ENCODE measurements around the gene FAM184B. TPM values are rescaled to one million over a fixed set of nuclear protein-coding genes. Genes with fewer than 3 reads are reported as not detected.

FAM184B gene
- polyA plus RNA-seq, 2 of the 4 experiments (the other 2 are of a cell fraction), result not detected

DNA sequence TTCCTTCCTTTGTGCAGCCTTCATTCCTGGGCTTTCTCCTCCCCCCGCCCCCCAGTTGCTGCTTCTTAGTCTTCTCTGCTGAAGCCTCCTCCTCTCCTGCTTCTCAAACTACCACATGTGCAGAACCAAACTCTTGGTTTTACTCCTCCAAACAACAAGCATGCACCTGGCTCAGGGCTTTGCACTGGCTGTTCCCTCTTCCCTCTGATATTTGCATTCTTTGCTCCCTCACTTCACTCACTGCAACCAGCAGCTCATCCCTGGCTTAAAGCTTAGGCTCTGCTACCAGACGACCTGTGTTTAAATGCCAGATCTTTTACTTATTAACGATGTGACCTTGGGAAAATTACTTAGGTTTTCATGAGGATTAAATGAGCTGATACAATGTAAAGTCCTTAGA is 115.6 kb downstream of the FAM184B start:
- no peak for ATAC-seq
- CTCF ChIA-PET, result no interaction called here

DNA sequence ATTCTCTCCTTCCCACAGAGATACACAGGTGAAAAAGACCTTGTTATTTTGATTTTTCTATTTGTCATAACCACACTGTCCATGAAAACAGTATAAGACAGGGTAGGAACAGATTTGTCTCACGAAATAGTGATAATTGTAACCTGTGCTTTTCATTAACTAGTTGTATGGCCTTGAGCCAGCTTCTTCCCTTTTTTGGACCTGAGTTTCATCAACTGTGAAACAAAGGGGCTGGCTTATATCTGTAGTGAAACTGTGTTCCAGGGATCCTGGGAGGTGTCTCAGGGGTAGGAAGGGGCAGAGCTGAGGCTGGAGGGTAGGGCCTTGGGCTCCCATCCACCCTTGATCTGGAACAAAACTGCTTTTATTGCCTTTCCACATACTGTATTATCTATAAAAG is 116.1 kb downstream of the FAM184B start:
- FAIRE-seq, result no peak
- CTCF ChIA-PET, result no interaction called here

More for the DNA sequence above, 115.6 kb downstream of the FAM184B start:
- Histone ChIP-seq H3K9me3 (no peaks in the 10 kb centered on the region), H3K4me2 (no peak overlapping the region), H3K4me1 (no peaks in the 10 kb centered on the region), H3K4me3 (no peak overlapping the region), H3K27ac (no peak overlapping the region)
- POLR2A ChIA-PET, result no interaction called here
- no peak for TF ChIP-seq POLR2A (IDR thresholded peaks at IDR 0.05; ENCODE audit: low read length)
- no peak for TF ChIP-seq SREBF2 (IDR thresholded peaks at IDR 0.05)
- TF ChIP-seq, protein P1, sequence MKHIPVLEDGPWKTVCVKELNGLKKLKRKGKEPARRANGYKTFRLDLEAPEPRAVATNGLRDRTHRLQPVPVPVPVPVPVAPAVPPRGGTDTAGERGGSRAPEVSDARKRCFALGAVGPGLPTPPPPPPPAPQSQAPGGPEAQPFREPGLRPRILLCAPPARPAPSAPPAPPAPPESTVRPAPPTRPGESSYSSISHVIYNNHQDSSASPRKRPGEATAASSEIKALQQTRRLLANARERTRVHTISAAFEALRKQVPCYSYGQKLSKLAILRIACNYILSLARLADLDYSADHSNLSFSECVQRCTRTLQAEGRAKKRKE (CRISPR knock-in tag; IDR thresholded peaks at IDR 0.05; ENCODE audit: low read depth), result no peak
- TF ChIP-seq RAD21 (conservative IDR thresholded peaks at IDR 0.05 in 1 of 2, IDR thresholded peaks at IDR 0.05 in 1 of 2), result no peak
- TF ChIP-seq MAZ (IDR thresholded peaks at IDR 0.05; ENCODE audit: borderline replicate concordance, low read depth, low read length), result no peak
- TF ChIP-seq HOXB13 (CRISPR knock-in tag; IDR thresholded peaks at IDR 0.05; ENCODE audit: low read depth), result no peak
- TF ChIP-seq PHF8 (IDR thresholded peaks at IDR 0.05; ENCODE audit: borderline replicate concordance, low read depth), result no peak
- no peak for TF ChIP-seq JUNB (IDR thresholded peaks at IDR 0.05)
- TF ChIP-seq KDM5A (IDR thresholded peaks at IDR 0.05), result no peak
- TF ChIP-seq ESRRA (IDR thresholded peaks at IDR 0.05; ENCODE audit: borderline replicate concordance, low read length), result no peak
- no peak for TF ChIP-seq RCOR1 (IDR thresholded peaks at IDR 0.05; ENCODE audit: low read depth, low read length)
- no peak for TF ChIP-seq EHMT2 (IDR thresholded peaks at IDR 0.05; ENCODE audit: low read depth)
- TF ChIP-seq EP300 (IDR thresholded peaks at IDR 0.05), result no peak
- no peak for TF ChIP-seq POLR2AphosphoS2 (conservative IDR thresholded peaks at IDR 0.05; ENCODE audit: low read length)
- 8% methylated on average over 2 of the region's 3 CpGs for WGBS (ENCODE audit: missing lambda C conversion rate)
- FAIRE-seq (no peak), DNase-seq (ENCODE audit: low read depth in 1 of 2, low spot score in 1 of 2) (no peak)

DNA sequence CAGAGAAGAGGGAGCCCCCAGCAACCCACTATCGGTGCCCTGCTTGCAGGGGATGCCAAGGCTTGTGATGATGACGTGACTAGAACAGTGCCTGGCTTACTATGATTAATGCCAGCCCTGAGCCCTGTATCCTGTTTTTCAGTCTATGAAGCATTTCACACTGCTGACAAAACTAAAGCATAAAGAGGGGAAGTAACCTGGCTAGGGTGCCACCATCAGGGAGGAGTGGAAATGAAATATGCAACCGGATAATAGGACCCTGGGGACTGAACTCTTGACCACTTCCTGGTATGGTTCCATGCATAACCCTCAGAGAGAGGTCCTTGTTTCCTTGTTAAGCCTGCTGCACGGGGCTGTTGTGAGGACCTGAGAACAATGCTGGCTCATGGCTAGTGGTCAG is 116.7 kb downstream of the FAM184B start:
- Histone ChIP-seq H3K4me3 (no peak overlapping the region), H3K4me2 (no peak overlapping the region), H3K27ac (no peak overlapping the region), H3K9me3 (no peaks in the 10 kb centered on the region), H3K4me1 (no peaks in the 10 kb centered on the region)
- no peak for FAIRE-seq
- no peak for DNase-seq (ENCODE audit: low read depth in 1 of 2, low spot score in 1 of 2)
- ATAC-seq, result no peak
- ChIA-PET CTCF (no interaction called here), POLR2A (no interaction called here)
- TF ChIP-seq, protein P2, sequence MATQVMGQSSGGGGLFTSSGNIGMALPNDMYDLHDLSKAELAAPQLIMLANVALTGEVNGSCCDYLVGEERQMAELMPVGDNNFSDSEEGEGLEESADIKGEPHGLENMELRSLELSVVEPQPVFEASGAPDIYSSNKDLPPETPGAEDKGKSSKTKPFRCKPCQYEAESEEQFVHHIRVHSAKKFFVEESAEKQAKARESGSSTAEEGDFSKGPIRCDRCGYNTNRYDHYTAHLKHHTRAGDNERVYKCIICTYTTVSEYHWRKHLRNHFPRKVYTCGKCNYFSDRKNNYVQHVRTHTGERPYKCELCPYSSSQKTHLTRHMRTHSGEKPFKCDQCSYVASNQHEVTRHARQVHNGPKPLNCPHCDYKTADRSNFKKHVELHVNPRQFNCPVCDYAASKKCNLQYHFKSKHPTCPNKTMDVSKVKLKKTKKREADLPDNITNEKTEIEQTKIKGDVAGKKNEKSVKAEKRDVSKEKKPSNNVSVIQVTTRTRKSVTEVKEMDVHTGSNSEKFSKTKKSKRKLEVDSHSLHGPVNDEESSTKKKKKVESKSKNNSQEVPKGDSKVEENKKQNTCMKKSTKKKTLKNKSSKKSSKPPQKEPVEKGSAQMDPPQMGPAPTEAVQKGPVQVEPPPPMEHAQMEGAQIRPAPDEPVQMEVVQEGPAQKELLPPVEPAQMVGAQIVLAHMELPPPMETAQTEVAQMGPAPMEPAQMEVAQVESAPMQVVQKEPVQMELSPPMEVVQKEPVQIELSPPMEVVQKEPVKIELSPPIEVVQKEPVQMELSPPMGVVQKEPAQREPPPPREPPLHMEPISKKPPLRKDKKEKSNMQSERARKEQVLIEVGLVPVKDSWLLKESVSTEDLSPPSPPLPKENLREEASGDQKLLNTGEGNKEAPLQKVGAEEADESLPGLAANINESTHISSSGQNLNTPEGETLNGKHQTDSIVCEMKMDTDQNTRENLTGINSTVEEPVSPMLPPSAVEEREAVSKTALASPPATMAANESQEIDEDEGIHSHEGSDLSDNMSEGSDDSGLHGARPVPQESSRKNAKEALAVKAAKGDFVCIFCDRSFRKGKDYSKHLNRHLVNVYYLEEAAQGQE (IDR thresholded peaks at IDR 0.05), result no peak
- no peak for TF ChIP-seq EHF (CRISPR knock-in tag; IDR thresholded peaks at IDR 0.05)
- TF ChIP-seq SMC3 (IDR thresholded peaks at IDR 0.05), result no peak
- TF ChIP-seq, protein P1 (CRISPR knock-in tag; IDR thresholded peaks at IDR 0.05; ENCODE audit: low read depth), result no peak
- TF ChIP-seq RARB (CRISPR knock-in tag; IDR thresholded peaks at IDR 0.05), result no peak
- no peak for TF ChIP-seq JUNB (IDR thresholded peaks at IDR 0.05)
- TF ChIP-seq ZFP36 (IDR thresholded peaks at IDR 0.05; ENCODE audit: borderline replicate concordance, partially characterized antibody), result no peak
- no peak for TF ChIP-seq MYC (IDR thresholded peaks at IDR 0.05; ENCODE audit: borderline replicate concordance, low read length)
- TF ChIP-seq, protein P3, sequence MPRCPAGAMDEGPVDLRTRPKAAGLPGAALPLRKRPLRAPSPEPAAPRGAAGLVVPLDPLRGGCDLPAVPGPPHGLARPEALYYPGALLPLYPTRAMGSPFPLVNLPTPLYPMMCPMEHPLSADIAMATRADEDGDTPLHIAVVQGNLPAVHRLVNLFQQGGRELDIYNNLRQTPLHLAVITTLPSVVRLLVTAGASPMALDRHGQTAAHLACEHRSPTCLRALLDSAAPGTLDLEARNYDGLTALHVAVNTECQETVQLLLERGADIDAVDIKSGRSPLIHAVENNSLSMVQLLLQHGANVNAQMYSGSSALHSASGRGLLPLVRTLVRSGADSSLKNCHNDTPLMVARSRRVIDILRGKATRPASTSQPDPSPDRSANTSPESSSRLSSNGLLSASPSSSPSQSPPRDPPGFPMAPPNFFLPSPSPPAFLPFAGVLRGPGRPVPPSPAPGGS (IDR thresholded peaks at IDR 0.05), result no peak
- TF ChIP-seq NPAS2 (CRISPR knock-in tag; IDR thresholded peaks at IDR 0.05; ENCODE audit: borderline replicate concordance), result no peak
- no peak for TF ChIP-seq NR3C1 (IDR thresholded peaks at IDR 0.05)
- 48% methylated on average over 4 of the region's 4 CpGs for WGBS (ENCODE audit: missing lambda C conversion rate)

More for the DNA sequence above, 116.1 kb downstream of the FAM184B start:
- Histone ChIP-seq H3K27ac (no peak overlapping the region), H3K4me2 (no peak overlapping the region), H3K4me1 (no peaks in the 10 kb centered on the region), H3K4me3 (no peak overlapping the region), H3K9me3 (no peaks in the 10 kb centered on the region)
- TF ChIP-seq TFCP2L1 (CRISPR knock-in tag; IDR thresholded peaks at IDR 0.05) (no peak), ESRRA (IDR thresholded peaks at IDR 0.05; ENCODE audit: borderline replicate concordance, low read length) (no peak), EP300 (IDR thresholded peaks at IDR 0.05) (no peak), MYC (IDR thresholded peaks at IDR 0.05; ENCODE audit: borderline replicate concordance, low read length) (no peak), NPAS2 (CRISPR knock-in tag; IDR thresholded peaks at IDR 0.05; ENCODE audit: borderline replicate concordance) (no peak)
- no peak for ATAC-seq
- POLR2A ChIA-PET, result no interaction called here
- DNase-seq (ENCODE audit: low read depth in 1 of 2, low spot score in 1 of 2), result no peak
- WGBS (ENCODE audit: missing lambda C conversion rate), result 9% methylated on average over 1 of the region's 1 CpG
